GM21529 (cell line): Measurements from ENCODE around the gene CAPN12.
A peak's percentile ranks its signal among the peaks of the same experiment; 100 is the strongest.
"Not testable (repeated sequence)": the region's sequence is repeated elsewhere in the genome, so short reads cannot be mapped to it uniquely, and the experiment has no call there.

Source experiments
- ATAC-seq: cut with Tn5 transposase; IDR thresholded peaks from one replicate; pipeline ENCODE4 v1.9.1; 2021; ENCODE audit not compliant: unreplicated experiment

CAPN12 gene

DNA sequence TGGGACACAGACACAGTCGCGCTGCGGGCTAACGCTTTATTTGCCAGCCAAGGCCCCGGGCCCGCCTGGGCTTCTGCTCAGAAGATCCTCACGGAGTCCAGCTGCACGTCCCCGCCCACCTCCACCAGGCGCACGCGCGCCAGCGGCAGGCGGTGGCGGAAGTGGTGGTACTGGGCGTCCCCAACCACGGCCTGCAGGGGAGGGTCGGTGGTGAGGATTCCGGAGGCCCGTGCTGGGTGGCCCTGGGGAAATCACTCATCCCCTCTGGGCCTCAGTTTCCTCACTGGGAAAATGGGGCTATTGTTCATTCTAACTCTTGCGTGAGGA lies 26.6 kb upstream of the CAPN12 start:
- peak; percentile 80 for ATAC-seq

GRCh38 chr19:38770228-38770948 lies 26.1 kb upstream of the CAPN12 start:
- peak; percentile 16 for ATAC-seq

GRCh38 chr19:38769635-38770211 lies 25.4 kb upstream of the CAPN12 start:
- ATAC-seq, result no peak

- ATAC-seq, result no peak
Measured at GRCh38 chr19:38766276-38767047, 22.2 kb upstream of the CAPN12 start.

DNA sequence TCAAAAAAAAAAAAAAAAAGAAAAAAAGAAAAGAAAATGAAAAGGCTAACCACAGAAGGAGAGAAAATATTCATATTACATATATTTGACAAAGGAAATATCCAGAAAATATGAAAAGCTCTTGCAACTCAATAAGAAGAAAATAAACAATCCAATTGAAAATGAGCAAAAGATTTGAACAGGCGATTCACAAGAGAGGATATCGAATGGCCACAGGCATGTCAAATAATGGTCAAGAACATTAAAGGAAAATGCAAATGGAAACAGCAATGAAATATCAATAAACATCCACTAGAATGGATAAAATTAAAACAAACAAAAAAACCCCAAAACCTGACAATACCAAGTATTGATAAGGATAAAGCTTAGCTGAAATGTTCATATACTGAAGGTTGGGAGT lies 20.9 kb upstream of the CAPN12 start:
- no peak for ATAC-seq

GRCh38 chr19:38763795-38764220 lies 19.5 kb upstream of the CAPN12 start:
- ATAC-seq, result no peak

DNA sequence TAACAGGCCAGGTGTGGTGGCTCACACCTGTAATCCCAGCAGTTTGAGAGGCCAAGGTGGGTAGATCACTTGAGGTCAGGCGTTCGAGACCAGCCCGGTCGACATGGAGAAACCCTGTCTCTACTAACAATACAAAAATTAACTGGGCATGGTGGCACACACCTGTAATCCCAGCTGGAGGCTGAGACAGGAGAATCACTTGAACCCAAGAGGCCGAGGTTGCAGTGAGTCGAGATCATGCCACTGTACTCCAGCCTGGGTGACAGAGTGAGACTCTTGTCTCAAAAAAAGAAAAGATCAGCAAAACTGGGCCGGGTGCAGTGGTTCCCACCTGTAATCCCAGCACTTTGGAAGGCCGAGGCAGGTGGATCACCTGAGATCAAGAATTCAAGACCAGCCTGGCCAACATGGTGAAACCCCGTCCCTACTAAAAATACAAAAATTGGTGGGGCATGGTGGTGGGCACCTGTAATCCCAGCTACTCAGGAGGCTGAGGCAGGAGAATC lies 17.7 kb upstream of the CAPN12 start:
- ATAC-seq, result not testable (repeated sequence)

- not testable (repeated sequence) for ATAC-seq
Measured at GRCh38 chr19:38760805-38761517, 16.7 kb upstream of the CAPN12 start.

- no peak for ATAC-seq
Measured at GRCh38 chr19:38759590-38760003, 15.3 kb upstream of the CAPN12 start.

GRCh38 chr19:38754196-38754595 lies 9.9 kb upstream of the CAPN12 start:
- not testable (repeated sequence) for ATAC-seq

- not testable (repeated sequence) for ATAC-seq
Measured at GRCh38 chr19:38753783-38754182, 9.5 kb upstream of the CAPN12 start.

DNA sequence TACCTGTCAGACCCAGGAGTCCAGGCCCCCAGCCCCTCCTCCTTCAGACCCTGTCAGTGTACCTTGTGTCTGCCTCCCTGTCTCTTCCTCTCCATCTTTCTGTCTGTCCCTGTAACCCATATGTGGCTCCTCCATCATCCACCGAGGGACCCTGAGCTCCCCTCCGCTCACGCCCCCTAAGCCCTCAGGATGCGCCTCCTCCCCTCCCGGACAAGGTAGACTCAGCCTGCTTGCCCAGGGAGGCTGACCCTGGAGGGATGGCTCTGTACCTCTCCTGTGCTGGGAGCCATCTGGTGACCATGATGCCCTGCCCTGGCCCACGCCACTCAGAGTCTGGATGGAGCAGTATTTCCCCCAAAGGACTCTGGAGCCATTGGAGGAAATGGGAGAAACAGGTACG lies 1.0 kb upstream of the CAPN12 start:
- no peak for ATAC-seq

DNA sequence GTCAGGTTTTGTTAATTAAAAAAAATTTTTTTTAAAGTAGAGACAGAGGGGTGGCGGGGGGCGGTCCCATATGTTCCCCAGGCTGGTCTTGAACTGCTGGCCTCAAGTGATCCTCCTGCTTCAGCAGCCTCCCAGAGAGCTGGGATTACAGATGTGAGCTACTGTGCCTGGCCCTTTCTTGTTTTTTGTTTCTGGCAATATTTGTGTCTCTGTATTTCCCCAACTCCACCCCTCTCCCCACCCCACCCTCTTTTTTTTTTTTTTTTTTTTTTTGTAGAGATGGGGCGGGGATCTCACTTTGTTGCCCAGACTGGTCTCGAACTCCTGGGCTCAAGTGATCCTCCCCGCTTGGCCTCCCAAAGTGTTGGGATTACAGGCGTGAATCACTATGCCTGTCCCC lies 600 bp upstream of the CAPN12 start:
- no peak for ATAC-seq

DNA sequence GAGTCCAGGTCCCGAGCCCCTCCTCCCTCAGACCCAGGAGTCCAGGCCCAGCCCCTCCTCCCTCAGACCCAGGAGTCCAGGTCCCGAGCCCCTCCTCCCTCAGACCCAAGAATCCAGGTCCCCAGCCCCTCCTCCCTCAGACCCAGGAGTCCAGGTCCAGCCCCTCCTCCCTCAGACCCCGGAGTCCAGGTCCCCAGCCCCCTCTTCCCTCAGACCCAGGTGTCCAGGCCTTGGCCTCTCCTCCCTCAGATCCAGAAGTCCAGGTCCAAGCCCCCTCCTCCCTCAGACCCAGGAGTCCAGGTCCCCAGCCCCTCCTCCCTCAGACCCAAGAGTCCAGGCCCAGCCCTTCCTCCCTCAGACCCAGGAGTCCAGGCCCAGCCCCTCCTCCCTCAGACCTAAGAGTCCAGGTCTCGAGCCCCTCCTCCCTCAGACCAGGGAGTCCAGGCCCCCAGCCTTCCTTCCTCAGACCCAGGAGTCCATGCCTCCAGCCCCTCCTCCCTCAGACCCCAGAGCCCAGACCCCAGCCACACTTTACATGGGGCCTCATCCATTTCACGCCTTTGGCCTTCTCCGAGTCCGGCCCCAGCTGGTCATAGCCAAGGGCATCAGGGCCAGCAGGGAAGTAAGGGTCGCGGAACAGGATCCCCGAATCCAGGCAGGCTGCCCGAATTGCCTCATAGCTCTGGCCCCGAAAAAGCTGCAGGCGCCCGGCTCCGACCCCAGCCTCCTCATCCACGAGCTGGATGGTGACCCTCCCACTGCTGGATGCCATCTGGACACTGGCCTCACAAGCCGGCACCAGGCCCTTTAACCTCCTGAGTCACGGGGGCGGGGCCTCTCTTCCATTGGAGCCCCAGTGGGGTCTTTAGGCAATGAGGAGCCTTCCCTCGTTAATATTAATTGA lies 628 bp downstream of the CAPN12 start:
- ATAC-seq, result no peak

DNA sequence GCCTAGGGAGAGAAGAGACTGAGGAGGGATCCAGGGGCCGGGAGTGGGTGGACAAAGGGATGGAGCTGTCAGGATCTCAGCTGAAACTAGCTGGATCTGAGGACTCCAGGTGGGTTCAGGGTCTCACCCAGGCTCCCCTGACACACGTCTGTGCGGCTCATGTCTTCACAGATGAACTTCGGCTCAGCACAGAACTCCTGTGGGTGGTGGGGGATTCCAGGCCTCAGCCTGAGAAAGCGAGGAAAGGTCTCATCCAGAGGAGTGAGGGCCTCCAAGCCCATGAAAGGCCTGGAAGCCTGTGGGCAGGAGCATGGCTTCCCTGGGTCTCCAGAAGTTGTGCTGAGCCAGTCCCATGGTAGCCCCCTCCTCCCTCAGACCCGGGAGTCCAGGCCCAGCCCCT lies 1.4 kb downstream of the CAPN12 start:
- no peak for ATAC-seq

DNA sequence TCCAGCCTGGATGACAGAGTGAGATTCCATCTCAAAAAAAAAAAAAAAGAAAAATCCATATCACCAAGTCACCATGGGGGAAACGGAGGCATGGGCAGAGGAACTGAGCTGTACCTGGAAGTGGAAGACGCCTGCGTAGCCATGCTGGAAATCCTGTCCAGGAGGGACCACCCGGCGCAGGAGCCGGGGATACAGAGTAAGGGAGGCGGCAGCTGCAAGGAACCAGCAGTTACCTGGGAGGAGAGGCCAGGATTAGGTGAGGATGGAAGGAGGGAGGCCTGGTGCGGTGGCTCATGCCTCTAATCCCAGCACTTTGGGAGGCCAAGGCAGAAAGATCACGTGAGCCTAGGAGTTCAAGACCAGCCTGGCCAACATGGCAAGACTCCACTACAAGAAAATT lies 2.0 kb downstream of the CAPN12 start:
- ATAC-seq, result no peak

DNA sequence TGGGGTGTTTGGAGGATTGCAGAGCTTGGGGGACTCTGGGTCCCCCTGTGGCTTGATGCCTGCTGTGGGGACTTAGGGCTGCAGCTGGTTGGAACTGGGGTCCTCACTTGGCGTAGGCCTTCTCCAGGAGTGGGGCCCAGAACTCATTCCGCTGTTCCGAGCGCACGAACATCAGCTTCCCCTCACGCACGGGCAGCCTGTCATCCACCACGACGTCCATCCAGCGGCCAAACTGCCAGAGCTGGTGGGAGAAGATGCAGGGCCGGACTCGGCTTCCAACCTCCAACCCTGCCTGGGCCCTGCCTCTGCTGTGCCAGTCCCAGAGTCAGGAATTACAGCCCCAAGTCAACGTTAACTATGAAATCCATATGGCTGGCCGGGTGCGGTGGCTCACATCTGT lies 2.6 kb downstream of the CAPN12 start:
- no peak for ATAC-seq

GRCh38 chr19:38740932-38741331 lies 3.3 kb downstream of the CAPN12 start:
- ATAC-seq, result no peak

- no peak for ATAC-seq
Measured at GRCh38 chr19:38740257-38740592, 4.0 kb downstream of the CAPN12 start.

- no peak for ATAC-seq
Measured at GRCh38 chr19:38739440-38740256, 4.6 kb downstream of the CAPN12 start.
